LNCaP clone FGC (cell line): ENCODE data around the gene RBM6.

Source experiments
- DNase-seq: peaks from one replicate; pipeline ENCODE4 v3.0.0-alpha.2; 2011; ENCODE audit warnings: low read depth
- H3K4me3 ChIP-seq: 2 replicates; pipeline ENCODE4 v1.5.1; 2011; ENCODE audit warnings: mild to moderate bottlenecking, low read depth, low read length, control low read depth
- CTCF ChIP-seq: IDR thresholded peaks from 2 replicates; pipeline ENCODE4 v1.5.1; 2012; ENCODE audit warnings: mild to moderate bottlenecking; ENCODE audit not compliant: control insufficient read depth, insufficient read depth; ENCODE audit errors: extremely low read depth

The RBM6 gene

GRCh38 chr3:49924683-49925082 is 15.3 kb upstream of the RBM6 start:
- TF ChIP-seq CTCF, result no peak
- no peak for DNase-seq
- H3K4me3 ChIP-seq, result no peak overlapping the region

GRCh38 chr3:49925485-49925884 is 14.5 kb upstream of the RBM6 start:
- no peak overlapping the region for H3K4me3 ChIP-seq
- DNase-seq, result no peak
- no peak for TF ChIP-seq CTCF

- no peak overlapping the region for H3K4me3 ChIP-seq
- no peak for DNase-seq
- no peak for TF ChIP-seq CTCF
Observed at GRCh38 chr3:49926117-49926728, 13.7 kb upstream of the RBM6 start.

GRCh38 chr3:49927798-49928197 is 12.2 kb upstream of the RBM6 start:
- DNase-seq, result no peak
- no peak for TF ChIP-seq CTCF
- no peak overlapping the region for H3K4me3 ChIP-seq

GRCh38 chr3:49928481-49929017 is 11.4 kb upstream of the RBM6 start:
- TF ChIP-seq CTCF, result no peak
- H3K4me3 ChIP-seq, result peak overlapping the region; percentile 65

GRCh38 chr3:49929291-49930167 is 10.4 kb upstream of the RBM6 start, which contains the start of gene MON1A:
Gene MON1A (minus strand): TSS chr3:49929811. CDS start chr3:49913346, 16,465 bp downstream.
- peak within 1 kb of the TSS; percentile 65 for H3K4me3 ChIP-seq
- peak; percentile 85 for DNase-seq
- peak; percentile 32 for TF ChIP-seq CTCF

More at GRCh38 chr3:49928481-49929017, 11.4 kb upstream of the RBM6 start:
- DNase-seq, result no peak
